K562 (cell line): ENCODE measurements around the gene PHKG2. TPM values are rescaled to one million over a fixed set of nuclear protein-coding genes. Genes with fewer than 3 reads are reported as not detected.

Source experiments
- ELF1 ChIP-seq: fragments of 200-800 bp; sonication (Bioruptor generic); IDR thresholded peaks from 2 replicates; pipeline ENCODE4 v1.6.1; 2016; ENCODE audit warnings: missing genetic modification characterization, missing compliant biosample characterization
- ELF2 ChIP-seq: fragments of 250-450 bp; sonication (Bioruptor Pico); IDR thresholded peaks from 2 replicates; pipeline ENCODE4 v1.5.0; 2021; ENCODE audit warnings: mild to moderate bottlenecking
- MAZ ChIP-seq, 2 experiments: fragments of 450-650 bp in 1 of 2; sonication (generic) in 1 of 2; formaldehyde crosslinking; IDR thresholded peaks in 1 of 2; conservative IDR thresholded peaks in 1 of 2; 2 replicates each; pipeline versions ENCODE4 v1.4.0 to v1.5.0; 2020; ENCODE audit warnings: mild to moderate bottlenecking in 1 of 2, missing genetic modification reagents in 1 of 2
- PML ChIP-seq: IDR thresholded peaks from 2 replicates; pipeline ENCODE4 v1.6.1; 2012; ENCODE audit warnings: low read length, inconsistent platforms
- POLR2AphosphoS5 ChIP-seq: IDR thresholded peaks from 2 replicates; pipeline ENCODE4 v1.6.1; 2011; ENCODE audit warnings: mild to moderate bottlenecking, low read depth, low read length, moderate library complexity; ENCODE audit not compliant: control insufficient read depth, insufficient read depth
- POLR2G ChIP-seq: fragments of 200-400 bp; formaldehyde crosslinking; IDR thresholded peaks from 2 replicates; pipeline ENCODE4 v1.6.1; 2017; ENCODE audit warnings: low read depth, mild to moderate bottlenecking, antibody characterized with exemption, low read length, moderate library complexity
- RAD21 ChIP-seq, 2 experiments: fragments of 250-450 bp in 1 of 2; fragments of 450-650 bp in 1 of 2; sonication (Bioruptor Pico) in 1 of 2; formaldehyde crosslinking in 1 of 2; IDR thresholded peaks in 1 of 2; conservative IDR thresholded peaks in 1 of 2; 2 replicates each; pipeline versions ENCODE4 v1.4.0 to v1.8.0; 2020 to 2022; ENCODE audit warnings: mild to moderate bottlenecking in 2 of 2, moderate library complexity in 1 of 2
- SIX5 ChIP-seq, 2 experiments: IDR thresholded peaks; 2 replicates each; pipeline ENCODE4 v1.6.1; 2011; ENCODE audit warnings: low read length in 2 of 2, borderline replicate concordance in 1 of 2, low read depth in 1 of 2, mild to moderate bottlenecking in 1 of 2, moderate library complexity in 1 of 2; ENCODE audit not compliant: insufficient read depth in 1 of 2
- TAF9B ChIP-seq: fragments of 450-650 bp; IDR thresholded peaks from 2 replicates; pipeline ENCODE4 v1.6.1; 2018; ENCODE audit warnings: mild to moderate bottlenecking; ENCODE audit not compliant: partially characterized antibody
- XRCC5 ChIP-seq: fragments of 200-400 bp; formaldehyde crosslinking; IDR thresholded peaks from 2 replicates; pipeline ENCODE4 v1.6.1; 2017; ENCODE audit warnings: low read depth, mild to moderate bottlenecking, low read length
- YY1 ChIP-seq, 3 experiments: IDR thresholded peaks; 2 replicates each; pipeline ENCODE4 v1.6.1; 2011; ENCODE audit warnings: low read length in 2 of 3, mild to moderate bottlenecking in 2 of 3, moderate library complexity in 2 of 3, borderline replicate concordance in 1 of 3, control low read depth in 1 of 3, low read depth in 1 of 3; ENCODE audit not compliant: insufficient read depth in 3 of 3, insufficient replicate concordance in 2 of 3, control insufficient read depth in 1 of 3, insufficient read length in 1 of 3; ENCODE audit errors: extremely low read depth in 1 of 3
- polyA plus RNA-seq, 8 experiments: library from polyadenylated mRNA; depleted of rRNA in 4 of 8; stranded (reverse) in 5 of 8; unstranded in 3 of 8; fragments of >200 nt; fragmentation: Nextera tagmentation in 2 of 8; fragmentation: Illumina TruSeq in 1 of 8; extraction: Ambion mirVana in 2 of 8; extraction: Trizol in 1 of 8; gene quantifications; 2 replicates each; pipeline versions ENCODE4 v1.2.1 to v1.2.3, GENCODE V29; 2011 to 2014; ENCODE audit warnings: inconsistent platforms in 1 of 8, missing spikeins in 1 of 8
- total RNA-seq, 7 experiments: library from RNA; depleted of rRNA in 6 of 7; stranded (reverse); fragments of >200 nt in 6 of 7; fragmentation: Illumina TruSeq in 2 of 7; extraction: Trizol in 2 of 7; gene quantifications; 2 replicates each; pipeline versions ENCODE4 v1.2.1 to v1.2.3, GENCODE V29; 2011 to 2021; ENCODE audit warnings: low replicate concordance in 1 of 7
- TF ChIP-seq, protein P1 (sequence below), 2 experiments: fragments of 250-450 bp in 1 of 2; fragments of 450-650 bp in 1 of 2; sonication (Bioruptor Pico) in 1 of 2; IDR thresholded peaks; 2 replicates each; pipeline versions ENCODE4 v1.6.1 to v1.8.0; 2016 to 2021; ENCODE audit warnings: mild to moderate bottlenecking in 2 of 2, moderate library complexity in 2 of 2, missing compliant biosample characterization in 1 of 2, missing genetic modification characterization in 1 of 2
- TF ChIP-seq, protein P2 (sequence below): fragments of 250-450 bp; sonication (Bioruptor Pico); IDR thresholded peaks from 2 replicates; pipeline ENCODE4 v1.9.0; 2021; ENCODE audit warnings: mild to moderate bottlenecking, inconsistent platforms
- TF ChIP-seq, protein P3 (sequence below): sonication (generic); formaldehyde crosslinking; IDR thresholded peaks from 2 replicates; pipeline ENCODE4 v1.8.0; 2022; ENCODE audit warnings: missing genetic modification reagents, mild to moderate bottlenecking, moderate library complexity, borderline replicate concordance
- TF ChIP-seq, protein P4 (sequence below), 3 experiments: IDR thresholded peaks in 2 of 3; conservative IDR thresholded peaks in 1 of 3; 2 replicates each; pipeline ENCODE4 v1.5.1; 2011 to 2012; ENCODE audit warnings: low read length in 3 of 3, mild to moderate bottlenecking in 3 of 3, control low read depth in 2 of 3, improper control_type of control experiment in 1 of 3, inconsistent platforms in 1 of 3, low read depth in 1 of 3, mixed read lengths in 1 of 3, moderate library complexity in 1 of 3; ENCODE audit not compliant: insufficient read depth in 2 of 3
- TF ChIP-seq, protein P5 (sequence below): fragments of 200-800 bp; sonication (Bioruptor generic); IDR thresholded peaks from 2 replicates; pipeline ENCODE4 v1.6.1; 2017; ENCODE audit warnings: missing genetic modification characterization, missing compliant biosample characterization

PHKG2 gene
- total and polyA plus RNA-seq, 9 of the 15 experiments (the other 6 are each of a cell fraction or from before 2014, with no cell fraction given): 5.8 to 54.2 (median 30.7) TPM

DNA sequence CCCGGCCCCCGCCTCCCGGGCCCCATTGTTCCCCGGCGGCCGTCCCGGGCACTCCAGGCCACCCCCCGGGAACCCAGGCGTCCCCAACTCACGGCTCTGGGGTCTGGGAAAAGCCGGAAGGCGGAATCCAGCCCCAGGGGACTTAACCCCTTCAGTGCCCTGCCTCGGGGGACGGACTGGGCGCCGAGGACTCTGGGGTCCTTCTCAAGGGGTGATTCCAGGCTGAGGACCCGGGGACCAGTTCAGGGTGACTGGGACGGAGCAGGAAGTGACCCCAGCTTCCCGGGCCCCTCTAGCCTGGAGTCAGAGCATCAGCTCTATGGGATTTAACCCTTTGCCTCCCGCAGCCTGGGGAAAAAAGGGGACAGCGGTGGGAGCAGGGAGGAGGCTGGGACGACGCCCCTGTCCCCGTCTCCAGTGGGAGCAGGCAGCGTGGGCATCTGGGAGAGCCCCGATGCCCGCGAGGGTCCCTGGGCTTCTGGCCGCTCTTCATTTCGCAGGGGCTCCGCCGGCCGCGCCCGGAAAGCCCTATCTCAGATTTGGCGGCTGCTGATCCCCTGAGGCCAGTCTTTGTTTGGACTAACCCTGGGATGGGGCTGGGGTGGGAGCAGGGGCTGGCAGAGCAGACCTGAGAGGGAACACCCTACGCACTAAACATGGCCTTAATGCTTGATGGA, 38.8 kb downstream of the PHKG2 start, which contains the start of gene ZNF629 (continued):
- TF ChIP-seq POLR2AphosphoS5 (peak; percentile 42; the same call in 1 of the 2 replicates), XRCC5 (peak; percentile 94), MAZ (CRISPR knock-in tag; conservative IDR thresholded peaks at IDR 0.05 in 1 of 2, IDR thresholded peaks at IDR 0.05 in 1 of 2) (peak; percentile 83 to 92), YY1 (IDR thresholded peaks at IDR 0.05; ENCODE audit: borderline replicate concordance in 1 of 3, control insufficient read depth in 1 of 3, extremely low read depth in 1 of 3, insufficient read depth in 3 of 3, insufficient read length in 1 of 3, insufficient replicate concordance in 2 of 3, low read depth in 1 of 3, low read length in 2 of 3) (peak in 1 of 3 experiments; percentile 19), PML (peak; percentile 56; the same call in 1 of the 2 replicates), SIX5 (IDR thresholded peaks at IDR 0.05; ENCODE audit: borderline replicate concordance in 1 of 2, insufficient read depth in 1 of 2, low read depth in 1 of 2, low read length in 2 of 2) (0 out of 4 replicates have a peak, but pooled peaks of 1 of the 2 experiments have one; percentile 8), POLR2G (peak; percentile 77), ELF1 (tag) (peak; percentile 94), TAF9B (peak; percentile 80), RAD21 (CRISPR knock-in tag; conservative IDR thresholded peaks at IDR 0.05 in 1 of 2, IDR thresholded peaks at IDR 0.05 in 1 of 2) (peak in 1 of 2 experiments; percentile 24; a peak in 2 of 4 replicates), ELF2 (CRISPR knock-in tag) (peak; percentile 89)
- TF ChIP-seq, protein P1, sequence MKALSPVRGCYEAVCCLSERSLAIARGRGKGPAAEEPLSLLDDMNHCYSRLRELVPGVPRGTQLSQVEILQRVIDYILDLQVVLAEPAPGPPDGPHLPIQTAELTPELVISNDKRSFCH (CRISPR knock-in tag; IDR thresholded peaks at IDR 0.05): no peak
- TF ChIP-seq, protein P1 (tag; IDR thresholded peaks at IDR 0.05): 0 out of 2 replicates have a peak, but pooled peaks have one; percentile 59
- TF ChIP-seq, protein P2, sequence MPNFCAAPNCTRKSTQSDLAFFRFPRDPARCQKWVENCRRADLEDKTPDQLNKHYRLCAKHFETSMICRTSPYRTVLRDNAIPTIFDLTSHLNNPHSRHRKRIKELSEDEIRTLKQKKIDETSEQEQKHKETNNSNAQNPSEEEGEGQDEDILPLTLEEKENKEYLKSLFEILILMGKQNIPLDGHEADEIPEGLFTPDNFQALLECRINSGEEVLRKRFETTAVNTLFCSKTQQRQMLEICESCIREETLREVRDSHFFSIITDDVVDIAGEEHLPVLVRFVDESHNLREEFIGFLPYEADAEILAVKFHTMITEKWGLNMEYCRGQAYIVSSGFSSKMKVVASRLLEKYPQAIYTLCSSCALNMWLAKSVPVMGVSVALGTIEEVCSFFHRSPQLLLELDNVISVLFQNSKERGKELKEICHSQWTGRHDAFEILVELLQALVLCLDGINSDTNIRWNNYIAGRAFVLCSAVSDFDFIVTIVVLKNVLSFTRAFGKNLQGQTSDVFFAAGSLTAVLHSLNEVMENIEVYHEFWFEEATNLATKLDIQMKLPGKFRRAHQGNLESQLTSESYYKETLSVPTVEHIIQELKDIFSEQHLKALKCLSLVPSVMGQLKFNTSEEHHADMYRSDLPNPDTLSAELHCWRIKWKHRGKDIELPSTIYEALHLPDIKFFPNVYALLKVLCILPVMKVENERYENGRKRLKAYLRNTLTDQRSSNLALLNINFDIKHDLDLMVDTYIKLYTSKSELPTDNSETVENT (CRISPR knock-in tag): peak; percentile 98
- TF ChIP-seq, protein P3, sequence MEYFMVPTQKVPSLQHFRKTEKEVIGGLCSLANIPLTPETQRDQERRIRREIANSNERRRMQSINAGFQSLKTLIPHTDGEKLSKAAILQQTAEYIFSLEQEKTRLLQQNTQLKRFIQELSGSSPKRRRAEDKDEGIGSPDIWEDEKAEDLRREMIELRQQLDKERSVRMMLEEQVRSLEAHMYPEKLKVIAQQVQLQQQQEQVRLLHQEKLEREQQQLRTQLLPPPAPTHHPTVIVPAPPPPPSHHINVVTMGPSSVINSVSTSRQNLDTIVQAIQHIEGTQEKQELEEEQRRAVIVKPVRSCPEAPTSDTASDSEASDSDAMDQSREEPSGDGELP (CRISPR knock-in tag): peak; percentile 47; the same call in 1 of the 2 replicates
- TF ChIP-seq, protein P4, sequence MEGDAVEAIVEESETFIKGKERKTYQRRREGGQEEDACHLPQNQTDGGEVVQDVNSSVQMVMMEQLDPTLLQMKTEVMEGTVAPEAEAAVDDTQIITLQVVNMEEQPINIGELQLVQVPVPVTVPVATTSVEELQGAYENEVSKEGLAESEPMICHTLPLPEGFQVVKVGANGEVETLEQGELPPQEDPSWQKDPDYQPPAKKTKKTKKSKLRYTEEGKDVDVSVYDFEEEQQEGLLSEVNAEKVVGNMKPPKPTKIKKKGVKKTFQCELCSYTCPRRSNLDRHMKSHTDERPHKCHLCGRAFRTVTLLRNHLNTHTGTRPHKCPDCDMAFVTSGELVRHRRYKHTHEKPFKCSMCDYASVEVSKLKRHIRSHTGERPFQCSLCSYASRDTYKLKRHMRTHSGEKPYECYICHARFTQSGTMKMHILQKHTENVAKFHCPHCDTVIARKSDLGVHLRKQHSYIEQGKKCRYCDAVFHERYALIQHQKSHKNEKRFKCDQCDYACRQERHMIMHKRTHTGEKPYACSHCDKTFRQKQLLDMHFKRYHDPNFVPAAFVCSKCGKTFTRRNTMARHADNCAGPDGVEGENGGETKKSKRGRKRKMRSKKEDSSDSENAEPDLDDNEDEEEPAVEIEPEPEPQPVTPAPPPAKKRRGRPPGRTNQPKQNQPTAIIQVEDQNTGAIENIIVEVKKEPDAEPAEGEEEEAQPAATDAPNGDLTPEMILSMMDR (IDR thresholded peaks at IDR 0.05 in 2 of 3, conservative IDR thresholded peaks at IDR 0.05 in 1 of 3; ENCODE audit: insufficient read depth in 2 of 3, low read depth in 1 of 3, low read length in 3 of 3): no peak
- TF ChIP-seq, protein P5, sequence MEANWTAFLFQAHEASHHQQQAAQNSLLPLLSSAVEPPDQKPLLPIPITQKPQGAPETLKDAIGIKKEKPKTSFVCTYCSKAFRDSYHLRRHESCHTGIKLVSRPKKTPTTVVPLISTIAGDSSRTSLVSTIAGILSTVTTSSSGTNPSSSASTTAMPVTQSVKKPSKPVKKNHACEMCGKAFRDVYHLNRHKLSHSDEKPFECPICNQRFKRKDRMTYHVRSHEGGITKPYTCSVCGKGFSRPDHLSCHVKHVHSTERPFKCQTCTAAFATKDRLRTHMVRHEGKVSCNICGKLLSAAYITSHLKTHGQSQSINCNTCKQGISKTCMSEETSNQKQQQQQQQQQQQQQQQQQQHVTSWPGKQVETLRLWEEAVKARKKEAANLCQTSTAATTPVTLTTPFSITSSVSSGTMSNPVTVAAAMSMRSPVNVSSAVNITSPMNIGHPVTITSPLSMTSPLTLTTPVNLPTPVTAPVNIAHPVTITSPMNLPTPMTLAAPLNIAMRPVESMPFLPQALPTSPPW (CRISPR knock-in tag): peak; percentile 53
